ENCODE measurements around the gene PEX11G.
A peak's percentile ranks its signal among the peaks of the same experiment; 100 is the strongest.

The PEX11G gene

GRCh38 chr19:7488736-7489353 lies at the start of gene PEX11G:
TSS of gene PEX11G (minus strand) at chr19:7489035. CDS start at chr19:7489010, 25 bp downstream.
- DNase-seq, result peak; percentile 91 to 93

GRCh38 chr19:7535998-7536695 lies 47.3 kb upstream of the PEX11G start:
- DNase-seq, result no peak

- peak; percentile 92 to 94 for DNase-seq
These were observed 46.5 kb upstream of the PEX11G start, which contains the start of gene PNPLA6 for GRCh38 chr19:7535047-7535997. TSS of gene PNPLA6 (plus strand) at chr19:7535717. CDS start at chr19:7535789, 72 bp downstream.

- peak; percentile 30 to 39 for DNase-seq
These were observed 45.8 kb upstream of the PEX11G start for GRCh38 chr19:7534531-7535046.

GRCh38 chr19:7533925-7534480 lies 45.2 kb upstream of the PEX11G start:
- DNase-seq, result peak; percentile 67 to 75

- no peak for DNase-seq
These were observed 44.5 kb upstream of the PEX11G start for GRCh38 chr19:7533281-7533885.

- DNase-seq, result no peak
These were observed 41.0 kb upstream of the PEX11G start for GRCh38 chr19:7529610-7530490.

GRCh38 chr19:7529246-7529600 lies 40.4 kb upstream of the PEX11G start:
- DNase-seq, result no peak

- no peak for DNase-seq
These were observed 39.8 kb upstream of the PEX11G start for GRCh38 chr19:7528522-7529245.

GRCh38 chr19:7528192-7528519 lies 39.3 kb upstream of the PEX11G start:
- no peak for DNase-seq

GRCh38 chr19:7527516-7528191 lies 38.8 kb upstream of the PEX11G start:
- DNase-seq, result no peak

- DNase-seq, result no peak
These were observed 37.5 kb upstream of the PEX11G start for GRCh38 chr19:7526059-7526929.

- no peak for DNase-seq
These were observed 36.3 kb upstream of the PEX11G start for GRCh38 chr19:7524992-7525739.

- DNase-seq, result no peak
These were observed 35.7 kb upstream of the PEX11G start for GRCh38 chr19:7524523-7524922.

- DNase-seq, result no peak
These were observed 34.3 kb upstream of the PEX11G start for GRCh38 chr19:7522923-7523667.

GRCh38 chr19:7522072-7522922 lies 33.5 kb upstream of the PEX11G start, which contains the start of gene MCOLN1:
TSS of gene MCOLN1 (plus strand) at chr19:7522624. CDS start at chr19:7522751, 127 bp downstream.
- peak; percentile 100 for DNase-seq
